ENCODE data around the gene UGT8.

UGT8 gene

GRCh38 chr4:114562176-114562904 is 36.3 kb upstream of the UGT8 start:
- no peaks in the 10 kb centered on the region for H3K36me3 ChIP-seq (ENCODE audit: control insufficient read depth in 1 of 2, insufficient read depth in 2 of 2, low read depth in 1 of 2, low read length in 2 of 2)
- H2BK15ac ChIP-seq (ENCODE audit: low read depth, poor library complexity, severe bottlenecking) = no peak overlapping the region
- H3K27ac ChIP-seq (ENCODE audit: low read length, poor library complexity, severe bottlenecking) = no peak overlapping the region
- H4K8ac ChIP-seq (ENCODE audit: low read length) = no peak overlapping the region
- peaks cover 4% of the 10 kb centered on the region for H3K4me1 ChIP-seq (ENCODE audit: control insufficient read depth, insufficient read depth, low read depth, low read length)
- no peak overlapping the region for H3K18ac ChIP-seq (ENCODE audit: low read depth in 1 of 2, low read length in 2 of 2)
- DNase-seq = no peak
- H2BK5ac ChIP-seq (ENCODE audit: low read depth, low read length, poor library complexity, severe bottlenecking) = no peak overlapping the region
- 35% methylated on average over 2 of the region's 2 CpGs for WGBS
- no peak overlapping the region for H3K4ac ChIP-seq (ENCODE audit: low read depth in 1 of 2, low read length in 2 of 2)
- no peak overlapping the region for H2AFZ ChIP-seq (ENCODE audit: low read depth, low read length)
- H3K4me3 ChIP-seq (ENCODE audit: insufficient read depth in 1 of 2, low read depth in 1 of 2, low read length in 2 of 2) = no peak overlapping the region
- H3K79me1 ChIP-seq (replicated peaks; ENCODE audit: low read length, poor library complexity, severe bottlenecking) = no peaks in the 10 kb centered on the region
- H4K91ac ChIP-seq (ENCODE audit: low read length) = no peak overlapping the region
- no peaks in the 10 kb centered on the region for H3K27me3 ChIP-seq (ENCODE audit: control insufficient read depth in 1 of 2, insufficient read depth in 1 of 2, low read length in 2 of 2)
- H3K9me3 ChIP-seq (ENCODE audit: control insufficient read depth, low read length) = peaks cover 16% of the 10 kb centered on the region
- no peak overlapping the region for H3K23ac ChIP-seq (ENCODE audit: low read length in 2 of 2)
- H3K9ac ChIP-seq (ENCODE audit: low read length) = no peak overlapping the region
- H2BK12ac ChIP-seq (ENCODE audit: low read length in 2 of 2) = no peak overlapping the region
- H2AK5ac ChIP-seq (ENCODE audit: low read length, severe bottlenecking) = no peak overlapping the region
- H2BK120ac ChIP-seq (ENCODE audit: low read depth, low read length) = no peak overlapping the region
- no peak overlapping the region for H3K4me2 ChIP-seq (ENCODE audit: low read length, poor library complexity, severe bottlenecking)
- H3K14ac ChIP-seq (ENCODE audit: low read length in 2 of 2) = no peak overlapping the region

- Histone ChIP-seq H2BK15ac (ENCODE audit: low read depth, poor library complexity, severe bottlenecking) (no peak overlapping the region), H2AFZ (ENCODE audit: low read depth, low read length) (no peak overlapping the region), H3K79me1 (replicated peaks; ENCODE audit: low read length, poor library complexity, severe bottlenecking) (no peaks in the 10 kb centered on the region), H2BK120ac (ENCODE audit: low read depth, low read length) (no peak overlapping the region), H3K4me1 (ENCODE audit: control insufficient read depth, insufficient read depth, low read depth, low read length) (peaks cover 4% of the 10 kb centered on the region), H4K8ac (ENCODE audit: low read length) (no peak overlapping the region), H3K23ac (ENCODE audit: low read length in 2 of 2) (no peak overlapping the region), H3K9ac (ENCODE audit: low read length) (no peak overlapping the region), H4K91ac (ENCODE audit: low read length) (no peak overlapping the region), H3K18ac (ENCODE audit: low read depth in 1 of 2, low read length in 2 of 2) (no peak overlapping the region), H3K4me3 (ENCODE audit: insufficient read depth in 1 of 2, low read depth in 1 of 2, low read length in 2 of 2) (no peak overlapping the region), H2BK5ac (ENCODE audit: low read depth, low read length, poor library complexity, severe bottlenecking) (no peak overlapping the region), H3K4me2 (ENCODE audit: low read length, poor library complexity, severe bottlenecking) (peak overlapping the region; percentile 1), H2AK5ac (ENCODE audit: low read length, severe bottlenecking) (no peak overlapping the region), H2BK12ac (ENCODE audit: low read length in 2 of 2) (no peak overlapping the region), H3K27me3 (ENCODE audit: control insufficient read depth in 1 of 2, insufficient read depth in 1 of 2, low read length in 2 of 2) (no peaks in the 10 kb centered on the region), H3K4ac (ENCODE audit: low read depth in 1 of 2, low read length in 2 of 2) (no peak overlapping the region), H3K36me3 (ENCODE audit: control insufficient read depth in 1 of 2, insufficient read depth in 2 of 2, low read depth in 1 of 2, low read length in 2 of 2) (no peaks in the 10 kb centered on the region), H3K14ac (ENCODE audit: low read length in 2 of 2) (no peak overlapping the region), H3K9me3 (ENCODE audit: control insufficient read depth, low read length) (peaks cover 3% of the 10 kb centered on the region), H3K27ac (ENCODE audit: low read length, poor library complexity, severe bottlenecking) (peak overlapping the region; percentile 72)
- DNase-seq = peak; percentile 9
- WGBS = 17% methylated on average over 2 of the region's 5 CpGs
Observed at GRCh38 chr4:114563536-114564315, 34.9 kb upstream of the UGT8 start.

- no peaks in the 10 kb centered on the region for H3K79me1 ChIP-seq (replicated peaks; ENCODE audit: low read length, poor library complexity, severe bottlenecking)
- no peak overlapping the region for H2BK120ac ChIP-seq (ENCODE audit: low read depth, low read length)
- no peak overlapping the region for H3K4me2 ChIP-seq (ENCODE audit: low read length, poor library complexity, severe bottlenecking)
- no peak overlapping the region for H3K23ac ChIP-seq (ENCODE audit: low read length in 2 of 2)
- no peak overlapping the region for H2BK15ac ChIP-seq (ENCODE audit: low read depth, poor library complexity, severe bottlenecking)
- no peak overlapping the region for H3K18ac ChIP-seq (ENCODE audit: low read depth in 1 of 2, low read length in 2 of 2)
- H2AFZ ChIP-seq (ENCODE audit: low read depth, low read length) = no peak overlapping the region
- no peak overlapping the region for H2BK5ac ChIP-seq (ENCODE audit: low read depth, low read length, poor library complexity, severe bottlenecking)
- WGBS = 89% methylated on average over 2 of the region's 2 CpGs
- no peak overlapping the region for H3K27ac ChIP-seq (ENCODE audit: low read length, poor library complexity, severe bottlenecking)
- H2AK5ac ChIP-seq (ENCODE audit: low read length, severe bottlenecking) = no peak overlapping the region
- H3K27me3 ChIP-seq (ENCODE audit: control insufficient read depth in 1 of 2, insufficient read depth in 1 of 2, low read length in 2 of 2) = no peaks in the 10 kb centered on the region
- H3K9ac ChIP-seq (ENCODE audit: low read length) = no peak overlapping the region
- H4K8ac ChIP-seq (ENCODE audit: low read length) = no peak overlapping the region
- no peak overlapping the region for H2BK12ac ChIP-seq (ENCODE audit: low read length in 2 of 2)
- no peak overlapping the region for H3K4me3 ChIP-seq (ENCODE audit: insufficient read depth in 1 of 2, low read depth in 1 of 2, low read length in 2 of 2)
- no peaks in the 10 kb centered on the region for H3K36me3 ChIP-seq (ENCODE audit: control insufficient read depth in 1 of 2, insufficient read depth in 2 of 2, low read depth in 1 of 2, low read length in 2 of 2)
- H3K4me1 ChIP-seq (ENCODE audit: control insufficient read depth, insufficient read depth, low read depth, low read length) = no peaks in the 10 kb centered on the region
- no peak overlapping the region for H3K14ac ChIP-seq (ENCODE audit: low read length in 2 of 2)
- H3K9me3 ChIP-seq (ENCODE audit: control insufficient read depth, low read length) = peaks cover 27% of the 10 kb centered on the region
- H3K4ac ChIP-seq (ENCODE audit: low read depth in 1 of 2, low read length in 2 of 2) = no peak overlapping the region
- DNase-seq = no peak
- H4K91ac ChIP-seq (ENCODE audit: low read length) = no peak overlapping the region
Observed at GRCh38 chr4:114577386-114577785, 21.2 kb upstream of the UGT8 start.

GRCh38 chr4:114582621-114583020 is 16.0 kb upstream of the UGT8 start:
- Histone ChIP-seq H2BK12ac (ENCODE audit: low read length in 2 of 2) (no peak overlapping the region), H3K4me3 (ENCODE audit: insufficient read depth in 1 of 2, low read depth in 1 of 2, low read length in 2 of 2) (no peak overlapping the region), H2BK15ac (ENCODE audit: low read depth, poor library complexity, severe bottlenecking) (no peak overlapping the region), H3K9me3 (ENCODE audit: control insufficient read depth, low read length) (peaks cover 20% of the 10 kb centered on the region), H3K4ac (ENCODE audit: low read depth in 1 of 2, low read length in 2 of 2) (no peak overlapping the region), H3K36me3 (ENCODE audit: control insufficient read depth in 1 of 2, insufficient read depth in 2 of 2, low read depth in 1 of 2, low read length in 2 of 2) (no peaks in the 10 kb centered on the region), H4K8ac (ENCODE audit: low read length) (no peak overlapping the region), H3K4me1 (ENCODE audit: control insufficient read depth, insufficient read depth, low read depth, low read length) (no peaks in the 10 kb centered on the region), H3K79me1 (replicated peaks; ENCODE audit: low read length, poor library complexity, severe bottlenecking) (no peaks in the 10 kb centered on the region), H3K4me2 (ENCODE audit: low read length, poor library complexity, severe bottlenecking) (no peak overlapping the region), H2AK5ac (ENCODE audit: low read length, severe bottlenecking) (no peak overlapping the region), H3K23ac (ENCODE audit: low read length in 2 of 2) (no peak overlapping the region), H2AFZ (ENCODE audit: low read depth, low read length) (no peak overlapping the region), H3K27ac (ENCODE audit: low read length, poor library complexity, severe bottlenecking) (no peak overlapping the region), H2BK120ac (ENCODE audit: low read depth, low read length) (no peak overlapping the region), H3K18ac (ENCODE audit: low read depth in 1 of 2, low read length in 2 of 2) (no peak overlapping the region), H3K9ac (ENCODE audit: low read length) (no peak overlapping the region), H2BK5ac (ENCODE audit: low read depth, low read length, poor library complexity, severe bottlenecking) (no peak overlapping the region), H3K27me3 (ENCODE audit: control insufficient read depth in 1 of 2, insufficient read depth in 1 of 2, low read length in 2 of 2) (no peaks in the 10 kb centered on the region), H4K91ac (ENCODE audit: low read length) (no peak overlapping the region), H3K14ac (ENCODE audit: low read length in 2 of 2) (no peak overlapping the region)
- DNase-seq = no peak
- WGBS = 100% methylated on average over 1 of the region's 1 CpG

All from mesenchymal stem cell (in vitro differentiated cells and primary cell).